IMR-90 (cell line): ENCODE data around the gene TTC27. TPM values are rescaled to one million over a fixed set of nuclear protein-coding genes. Genes with fewer than 3 reads are reported as not detected.

Experiments
- ATAC-seq: fragments of 200-7000 bp; cut with Tn5 transposase; 2 replicates; pipeline ENCODE4 v1.9.1; 2020; ENCODE audit warnings: low read depth, mild to moderate bottlenecking, moderate library complexity
- BruUV-seq: library from RNA; stranded (reverse); fragments of 400-500 nt; replicated peaks from 2 replicates; lab custom pipeline; 2021; lab: Mats Ljungman, UMichigan
- CTCF ChIA-PET: fragments of 300-600 bp; formaldehyde crosslinking; extraction: SDS; loops from one replicate; lab custom pipeline; 2021; ENCODE audit warnings: antibody characterized with exemption; lab: Yijun Ruan, JAX
- POLR2A ChIA-PET: fragments of 300-600 bp; sonication (Branson Sonifier 250); formaldehyde crosslinking; loops from one replicate; lab custom pipeline; 2022; ENCODE audit warnings: antibody characterized with exemption; ENCODE audit not compliant: unreplicated experiment; lab: Charles Lee
- DNase-seq: peaks from one replicate; pipeline ENCODE4 v3.0.0; 2013
- H2AFZ ChIP-seq: replicated peaks from 2 replicates; pipeline ENCODE3; 2013; ENCODE audit warnings: low read length, mild to moderate bottlenecking; ENCODE audit not compliant: poor library complexity
- H2AK5ac ChIP-seq: 2 replicates; pipeline ENCODE4 v1.6.1; 2013; ENCODE audit warnings: low read depth, low read length, inconsistent platforms
- H2AK9ac ChIP-seq: replicated peaks from 2 replicates; pipeline ENCODE3; 2013; ENCODE audit warnings: mild to moderate bottlenecking, low read depth, low read length, moderate library complexity; ENCODE audit not compliant: poor library complexity
- H2BK120ac ChIP-seq: 2 replicates; pipeline ENCODE4 v1.6.1; 2013; ENCODE audit warnings: low read depth, low read length, inconsistent platforms
- H2BK15ac ChIP-seq: 3 replicates; pipeline ENCODE4 v1.6.1; 2013; ENCODE audit warnings: low read depth, low read length, inconsistent platforms
- H2BK20ac ChIP-seq: 2 replicates; pipeline ENCODE4 v1.6.1; 2013; ENCODE audit warnings: low read depth, mild to moderate bottlenecking, inconsistent platforms, low read length, moderate library complexity
- H2BK5ac ChIP-seq: 2 replicates; pipeline ENCODE4 v1.6.1; 2013; ENCODE audit warnings: mild to moderate bottlenecking, low read depth, low read length, inconsistent platforms; ENCODE audit not compliant: poor library complexity, severe bottlenecking
- H3K14ac ChIP-seq: replicated peaks from 2 replicates; pipeline ENCODE4 v1.6.1; 2013; ENCODE audit warnings: low read depth, low read length, inconsistent platforms
- H3K18ac ChIP-seq: 2 replicates; pipeline ENCODE4 v1.6.1; 2013; ENCODE audit warnings: low read depth, low read length, control low read depth
- H3K23ac ChIP-seq: 2 replicates; pipeline ENCODE4 v1.6.1; 2013; ENCODE audit warnings: low read depth, low read length, inconsistent platforms
- H3K27ac ChIP-seq: 2 replicates; pipeline ENCODE4 v1.5.1; 2013; ENCODE audit warnings: mild to moderate bottlenecking, control low read depth, low read length; ENCODE audit not compliant: insufficient read depth
- H3K27me3 ChIP-seq: 2 replicates; pipeline ENCODE4 v1.6.1; 2013; ENCODE audit warnings: low read length; ENCODE audit not compliant: control insufficient read depth, insufficient read depth
- H3K36me3 ChIP-seq: 2 replicates; pipeline ENCODE4 v1.6.1; 2013; ENCODE audit warnings: low read length, mixed read lengths; ENCODE audit not compliant: control insufficient read depth, insufficient read depth
- H3K4ac ChIP-seq: 2 replicates; pipeline ENCODE4 v1.6.1; 2013; ENCODE audit warnings: low read depth, low read length, inconsistent platforms
- H3K4me1 ChIP-seq: 2 replicates; pipeline ENCODE4 v1.6.1; 2013; ENCODE audit warnings: low read length, mixed read lengths; ENCODE audit not compliant: control insufficient read depth, insufficient read depth
- H3K4me2 ChIP-seq: 2 replicates; pipeline ENCODE4 v1.6.1; 2013; ENCODE audit warnings: low read depth, mild to moderate bottlenecking, control low read depth, low read length, moderate library complexity
- H3K4me3 ChIP-seq: 2 replicates; pipeline ENCODE4 v1.5.1; 2013; ENCODE audit warnings: low read depth, mild to moderate bottlenecking, control low read depth, low read length, moderate library complexity; ENCODE audit not compliant: insufficient read depth
- H3K56ac ChIP-seq: 2 replicates; pipeline ENCODE4 v1.6.1; 2013; ENCODE audit warnings: low read length, inconsistent platforms; ENCODE audit not compliant: insufficient read depth; ENCODE audit errors: extremely low read depth
- H3K79me1 ChIP-seq, 2 experiments: 2 replicates each; pipeline ENCODE4 v1.6.1; 2013; ENCODE audit warnings: low read length in 2 of 2, inconsistent platforms in 1 of 2, low read depth in 1 of 2
- H3K9ac ChIP-seq: 2 replicates; pipeline ENCODE4 v1.6.1; 2013; ENCODE audit warnings: low read depth, low read length, control low read depth
- H3K9me1 ChIP-seq: 2 replicates; pipeline ENCODE4 v1.6.1; 2013; ENCODE audit warnings: low read length, inconsistent platforms; ENCODE audit not compliant: insufficient read depth
- H3K9me3 ChIP-seq: 2 replicates; pipeline ENCODE4 v1.6.1; 2013; ENCODE audit warnings: low read length; ENCODE audit not compliant: control insufficient read depth, insufficient read depth
- H4K20me1 ChIP-seq: 2 replicates; pipeline ENCODE4 v1.6.1; 2013; ENCODE audit warnings: low read length, inconsistent platforms; ENCODE audit not compliant: insufficient read depth
- H4K5ac ChIP-seq: 2 replicates; pipeline ENCODE4 v1.6.1; 2013; ENCODE audit warnings: mild to moderate bottlenecking, low read depth, low read length, control low read depth
- H4K8ac ChIP-seq, 2 experiments: 2 replicates each; pipeline ENCODE4 v1.6.1; 2013; ENCODE audit warnings: low read depth in 2 of 2, low read length in 2 of 2, control low read depth in 1 of 2, inconsistent platforms in 1 of 2
- H4K91ac ChIP-seq: 2 replicates; pipeline ENCODE4 v1.6.1; 2013; ENCODE audit warnings: low read depth, low read length, inconsistent platforms; ENCODE audit not compliant: insufficient read depth
- BHLHE40 ChIP-seq: fragments of 150-350 bp; IDR thresholded peaks from 2 replicates; pipeline ENCODE4 v1.6.1; 2016; ENCODE audit warnings: mild to moderate bottlenecking, low read depth, low read length
- CEBPB ChIP-seq: IDR thresholded peaks from 2 replicates; pipeline ENCODE4 v1.6.1; 2012; ENCODE audit warnings: low read depth, low read length, improper control_type of control experiment
- RCOR1 ChIP-seq: IDR thresholded peaks from 2 replicates; pipeline ENCODE4 v1.6.1; 2012; ENCODE audit warnings: mild to moderate bottlenecking, low read length, improper control_type of control experiment; ENCODE audit not compliant: insufficient replicate concordance
- WGBS, 2 experiments: methylation state at CpG; one replicate each; pipeline versions ENCODE4 v1.1.5 to v1.1.7; 2013; ENCODE audit warnings: missing lambda C conversion rate in 2 of 2; ENCODE audit not compliant: insufficient read length in 1 of 2; ENCODE audit errors: extremely low coverage in 2 of 2; 5-methylcytosine and 5-hydroxymethylcytosine counted together
- dilution Hi-C: fragments of 300-500 bp; cut with HindIII; formaldehyde crosslinking; loops from one replicate; pipeline ENCODE4 v1.14.3; 2018; ENCODE audit warnings: low sequenced_read_pairs; ENCODE audit not compliant: unreplicated experiment
- in situ Hi-C: fragments of 300-500 bp; cut with MboI; formaldehyde crosslinking; loops from 3 replicates; pipeline ENCODE4 v1.14.3; 2019; ENCODE audit warnings: low sequenced_read_pairs, inconsistent platforms, mixed read lengths
- intact Hi-C: fragments of 100-400 bp; cut with micrococcal nuclease; formaldehyde crosslinking; loops from 2 replicates; pipeline ENCODE4 v1.10.0; 2022
- polyA plus RNA-seq, 3 experiments: library from polyadenylated mRNA; depleted of rRNA; stranded (reverse); fragments of >200 nt; gene quantifications; 2 replicates each; pipeline ENCODE4 v1.2.3, GENCODE V29; 2012; ENCODE audit warnings: low replicate concordance in 1 of 3
- total RNA-seq: library from RNA; depleted of rRNA; stranded (reverse); fragments of >200 nt; gene quantifications from 2 replicates; pipeline ENCODE4 v1.2.3, GENCODE V29; 2012
- TF ChIP-seq, protein P1 (sequence below): conservative IDR thresholded peaks from 2 replicates; pipeline ENCODE4 v1.5.1; 2012; ENCODE audit warnings: mild to moderate bottlenecking, low read depth, low read length, improper control_type of control experiment

The TTC27 gene
- total and polyA plus RNA-seq, 2 of the 4 experiments (the other 2 are of a cell fraction) = 12.7 to 30.5 TPM

DNA sequence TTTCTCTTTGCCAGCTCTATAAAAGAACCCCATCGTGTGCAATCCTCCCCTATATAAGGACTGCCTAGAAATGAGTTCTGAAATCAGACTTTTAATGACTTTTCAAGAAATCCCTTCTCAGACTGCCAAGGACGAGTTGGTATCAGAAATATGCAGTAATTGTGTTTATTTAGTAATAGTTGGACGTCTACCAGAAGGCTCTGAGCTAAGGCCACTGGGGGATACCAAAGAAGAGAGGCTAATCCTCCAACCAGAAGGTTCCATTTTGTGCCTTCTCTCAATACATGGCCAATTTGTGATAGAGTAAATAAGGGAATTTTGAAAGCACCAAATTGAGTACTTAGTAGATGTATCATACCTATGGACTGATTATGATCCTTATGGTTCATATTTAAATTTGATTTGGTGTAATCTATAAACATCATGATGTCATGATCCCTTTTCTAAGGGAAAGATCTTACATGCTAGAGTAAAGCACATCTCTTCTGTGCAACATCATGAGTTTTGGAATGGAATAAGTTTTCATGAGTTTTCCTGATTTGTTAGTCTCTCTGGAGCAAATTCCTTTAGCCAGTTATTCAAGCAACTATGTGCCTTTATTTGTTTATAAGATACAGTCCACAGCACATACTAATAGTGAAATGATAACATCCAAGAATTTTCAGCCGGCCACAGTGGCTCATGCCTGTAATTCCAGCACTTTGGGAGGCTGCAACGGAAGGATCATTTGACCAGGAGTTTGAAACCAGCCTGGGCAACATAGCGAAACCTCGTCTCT is 236.7 kb downstream of the TTC27 start:
- Histone ChIP-seq H2AK9ac (no peak overlapping the region), H3K4me3 (no peak overlapping the region; the same call in 1 of the 2 replicates), H4K5ac (peak overlapping the region; percentile 87), H4K20me1 (no peaks in the 10 kb centered on the region), H3K4me2 (peak overlapping the region; percentile 85), H2AFZ (no peak overlapping the region), H2AK5ac (no peak overlapping the region), H3K9me3 (no peaks in the 10 kb centered on the region), H3K9me1 (peaks cover 11% of the 10 kb centered on the region), H2BK120ac (peak overlapping the region; percentile 100), H3K36me3 (no peaks in the 10 kb centered on the region), H3K18ac (peak overlapping the region; percentile 97), H2BK5ac (peak overlapping the region; percentile 98), H3K27me3 (no peaks in the 10 kb centered on the region), H3K27ac (peak overlapping the region; percentile 94), H2BK15ac (peak overlapping the region; percentile 87; the same call in 2 of the 3 replicates), H3K4ac (peak overlapping the region; percentile 99), H2BK20ac (peak overlapping the region; percentile 100), H4K91ac (peak overlapping the region; percentile 99), H3K23ac (peak overlapping the region; percentile 98), H3K9ac (peak overlapping the region; percentile 36), H3K4me1 (peaks cover 16% of the 10 kb centered on the region), H3K79me1 (no peaks in the 10 kb centered on the region), H3K56ac (peak overlapping the region; percentile 94), H4K8ac (peak overlapping the region; percentile 79 to 92), H3K14ac (peak overlapping the region; percentile 91)
- CTCF ChIA-PET = interaction anchor here (1.0 kb wide), 1 partner anchor 9 kb away, joined by 3 read pairs; no protein-coding TSS in a partner anchor
- TF ChIP-seq CEBPB = 0 out of 2 replicates have a peak, but pooled peaks have one; percentile 3
- TF ChIP-seq BHLHE40 = peak; percentile 56; the same call in 1 of the 2 replicates
- peak; percentile 15 for TF ChIP-seq RCOR1
- TF ChIP-seq, protein P1, sequence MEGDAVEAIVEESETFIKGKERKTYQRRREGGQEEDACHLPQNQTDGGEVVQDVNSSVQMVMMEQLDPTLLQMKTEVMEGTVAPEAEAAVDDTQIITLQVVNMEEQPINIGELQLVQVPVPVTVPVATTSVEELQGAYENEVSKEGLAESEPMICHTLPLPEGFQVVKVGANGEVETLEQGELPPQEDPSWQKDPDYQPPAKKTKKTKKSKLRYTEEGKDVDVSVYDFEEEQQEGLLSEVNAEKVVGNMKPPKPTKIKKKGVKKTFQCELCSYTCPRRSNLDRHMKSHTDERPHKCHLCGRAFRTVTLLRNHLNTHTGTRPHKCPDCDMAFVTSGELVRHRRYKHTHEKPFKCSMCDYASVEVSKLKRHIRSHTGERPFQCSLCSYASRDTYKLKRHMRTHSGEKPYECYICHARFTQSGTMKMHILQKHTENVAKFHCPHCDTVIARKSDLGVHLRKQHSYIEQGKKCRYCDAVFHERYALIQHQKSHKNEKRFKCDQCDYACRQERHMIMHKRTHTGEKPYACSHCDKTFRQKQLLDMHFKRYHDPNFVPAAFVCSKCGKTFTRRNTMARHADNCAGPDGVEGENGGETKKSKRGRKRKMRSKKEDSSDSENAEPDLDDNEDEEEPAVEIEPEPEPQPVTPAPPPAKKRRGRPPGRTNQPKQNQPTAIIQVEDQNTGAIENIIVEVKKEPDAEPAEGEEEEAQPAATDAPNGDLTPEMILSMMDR = no peak
- DNase-seq = peak; percentile 93
- BruUV-seq = no TSS peak
- peak; percentile 90 for ATAC-seq
- WGBS, 2 experiments = 0% methylated on average over 2 of the region's 7 CpGs; no CpG with 5 or more reads in 1 of the 2 experiments
- dilution Hi-C loops (no loop called here), in situ Hi-C loops (no loop called here), intact Hi-C loops (loop anchor here (5.0 kb wide), 4 partner anchors 67 to 273 kb away; partner anchors contain the start of gene LTBP1)
- POLR2A ChIA-PET = no interaction called here
